IPS-20b (cell line): Measurements from ENCODE around the gene LYPLAL1.
A peak's percentile ranks its signal among the peaks of the same experiment; 100 is the strongest.

Source experiments
- H3K27ac ChIP-seq: one replicate; pipeline ENCODE4 v1.5.1; 2013; ENCODE audit warnings: low read length
- H3K27me3 ChIP-seq: 2 replicates; pipeline ENCODE4 v1.6.1; 2013; ENCODE audit warnings: mild to moderate bottlenecking, low read length, inconsistent platforms; ENCODE audit not compliant: insufficient read depth
- H3K36me3 ChIP-seq: 2 replicates; pipeline ENCODE4 v1.6.1; 2013; ENCODE audit warnings: low read depth, mild to moderate bottlenecking, inconsistent platforms, low read length, moderate library complexity; ENCODE audit not compliant: insufficient read depth
- H3K4me1 ChIP-seq: 2 replicates; pipeline ENCODE4 v1.6.1; 2013; ENCODE audit warnings: mild to moderate bottlenecking, control low read depth, inconsistent platforms, low read length, moderate library complexity; ENCODE audit not compliant: insufficient read depth
- H3K4me3 ChIP-seq: 2 replicates; pipeline ENCODE4 v1.5.1; 2013; ENCODE audit warnings: mild to moderate bottlenecking, low read length, inconsistent platforms
- H3K9ac ChIP-seq: 2 replicates; pipeline ENCODE4 v1.6.1; 2013; ENCODE audit warnings: low read depth, mild to moderate bottlenecking, inconsistent platforms, low read length, moderate library complexity
- H3K9me3 ChIP-seq: 2 replicates; pipeline ENCODE4 v1.6.1; 2013; ENCODE audit warnings: mild to moderate bottlenecking, low read depth, low read length, inconsistent platforms; ENCODE audit not compliant: insufficient read depth

LYPLAL1 gene

DNA sequence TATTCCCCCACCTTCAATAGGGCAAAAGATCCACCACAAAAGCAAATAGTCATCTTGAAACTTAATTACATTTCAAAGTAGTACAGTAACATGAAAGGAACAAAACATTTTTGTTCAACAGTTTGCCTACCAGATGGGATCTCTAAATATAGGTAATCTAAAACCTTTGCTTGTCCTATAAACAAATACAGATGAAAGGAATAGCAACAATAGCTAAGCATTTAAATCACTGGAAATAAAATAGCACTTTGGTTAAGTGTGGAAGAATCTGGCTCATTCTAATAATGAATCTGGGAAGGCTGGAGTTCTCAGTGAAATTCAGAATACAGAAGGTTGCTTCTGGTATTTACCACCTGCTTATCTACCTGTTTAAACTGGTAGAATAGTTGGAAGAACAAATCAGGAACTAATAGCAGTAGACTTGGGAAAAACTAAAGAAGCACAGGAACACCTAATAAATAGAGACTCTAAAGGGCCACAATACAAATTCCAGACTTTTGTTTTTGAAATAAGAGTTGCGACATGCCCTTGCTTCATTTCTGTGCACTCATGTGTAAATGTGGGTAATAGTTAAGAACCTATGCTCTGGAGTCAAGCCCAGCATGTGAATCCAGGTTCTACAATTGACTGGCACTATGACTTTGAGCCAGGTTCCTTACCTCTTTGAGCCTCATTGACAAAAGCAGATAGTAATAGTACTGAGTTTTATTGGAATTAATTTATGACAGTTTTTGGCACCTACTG lies 2.3 kb upstream of the LYPLAL1 start:
- no peak overlapping the region for H3K4me3 ChIP-seq
- no peak overlapping the region for H3K9ac ChIP-seq
- no peak overlapping the region for H3K27ac ChIP-seq
- no peaks in the 10 kb centered on the region for H3K9me3 ChIP-seq
- H3K4me1 ChIP-seq: peaks cover 2% of the 10 kb centered on the region; the same call in 1 of the 2 replicates
- H3K36me3 ChIP-seq: no peaks in the 10 kb centered on the region
- no peaks in the 10 kb centered on the region for H3K27me3 ChIP-seq

DNA sequence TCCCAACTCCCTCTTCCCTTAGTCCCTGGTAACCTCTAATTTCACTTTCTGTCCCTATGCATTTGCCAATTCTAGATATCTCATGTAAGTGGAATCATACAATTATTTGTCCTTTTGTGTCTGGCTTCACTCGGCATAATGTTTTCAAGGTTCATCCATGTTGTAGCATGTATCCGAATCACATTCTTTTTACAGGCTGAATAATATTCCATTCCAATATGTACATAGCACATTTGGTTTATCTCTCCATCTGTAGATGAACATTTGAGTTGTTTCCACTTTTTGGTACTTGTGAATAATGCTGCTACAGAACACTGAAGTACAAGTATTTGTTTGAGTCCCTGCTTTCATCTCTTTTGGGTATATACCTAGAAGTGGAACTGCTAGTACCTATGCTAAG lies 857 bp upstream of the LYPLAL1 start:
- Histone ChIP-seq H3K27ac (no peak overlapping the region), H3K9ac (no peak overlapping the region), H3K27me3 (no peaks in the 10 kb centered on the region), H3K4me3 (no peak overlapping the region), H3K9me3 (no peaks in the 10 kb centered on the region), H3K36me3 (no peaks in the 10 kb centered on the region), H3K4me1 (peaks cover 2% of the 10 kb centered on the region; the same call in 1 of the 2 replicates)

DNA sequence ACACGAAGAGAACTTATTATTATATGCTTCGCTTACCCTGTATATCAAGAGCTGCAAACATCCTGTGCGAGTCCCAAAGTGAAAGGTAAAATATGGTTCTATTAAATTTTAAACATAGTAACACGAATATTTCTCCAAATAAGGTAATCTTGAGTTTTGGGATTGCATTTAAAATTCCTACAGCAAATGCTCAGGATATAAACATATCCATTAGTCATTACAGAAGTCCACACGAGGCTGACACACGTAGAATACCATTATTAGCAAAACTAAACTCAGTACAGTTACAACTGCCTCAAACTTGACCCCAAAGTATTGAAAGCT lies 282 bp upstream of the LYPLAL1 start:
- H3K27me3 ChIP-seq: no peaks in the 10 kb centered on the region
- peak overlapping the region; percentile 83; the same call in 1 of the 2 replicates for H3K9ac ChIP-seq
- peaks cover 2% of the 10 kb centered on the region; the same call in 1 of the 2 replicates for H3K4me1 ChIP-seq
- H3K4me3 ChIP-seq: peak overlapping the region; percentile 80; the same call in 1 of the 2 replicates
- H3K27ac ChIP-seq: no peak overlapping the region
- no peaks in the 10 kb centered on the region for H3K36me3 ChIP-seq
- H3K9me3 ChIP-seq: no peaks in the 10 kb centered on the region

DNA sequence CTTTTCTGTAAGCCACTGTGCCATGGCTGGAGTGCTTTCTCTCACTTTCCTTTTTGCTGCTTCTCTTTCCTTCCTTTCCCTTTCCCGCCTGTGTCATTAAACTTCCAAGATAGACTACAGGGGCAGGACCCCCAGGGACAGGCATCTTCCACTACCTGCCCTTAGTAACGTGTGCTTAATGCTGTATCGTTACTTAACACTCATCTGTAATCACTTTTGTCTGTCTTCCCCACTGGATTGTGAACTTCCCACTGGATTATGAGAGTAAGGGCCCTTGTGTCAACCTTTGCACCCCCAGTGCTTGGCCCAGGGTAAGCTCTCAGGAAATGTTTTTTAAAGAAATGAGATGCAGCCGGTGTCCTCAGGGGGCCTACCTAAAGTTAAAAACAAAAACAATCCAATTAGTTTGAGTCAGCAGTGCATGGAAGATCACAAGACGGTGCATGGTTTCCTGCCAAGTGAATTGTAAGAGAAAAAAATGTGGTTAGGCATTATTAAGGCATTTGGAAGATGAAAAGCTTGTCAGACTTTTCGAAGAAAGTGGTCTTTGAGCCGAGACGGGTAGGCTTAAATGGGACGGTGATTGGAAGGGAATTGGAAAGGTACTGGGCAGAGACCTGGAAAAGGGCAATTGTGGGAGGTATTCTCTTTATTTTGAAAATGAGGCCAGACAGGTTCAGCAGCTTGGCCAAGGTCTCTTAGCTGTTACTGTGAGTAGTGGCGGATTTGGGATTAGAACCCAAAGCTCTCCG lies 958 bp downstream of the LYPLAL1 start:
- H3K27me3 ChIP-seq: no peaks in the 10 kb centered on the region
- peak overlapping the region; percentile 80 for H3K4me3 ChIP-seq
- no peaks in the 10 kb centered on the region for H3K36me3 ChIP-seq
- peaks cover 2% of the 10 kb centered on the region; the same call in 1 of the 2 replicates for H3K4me1 ChIP-seq
- peak overlapping the region; percentile 83; the same call in 1 of the 2 replicates for H3K9ac ChIP-seq
- H3K9me3 ChIP-seq: no peaks in the 10 kb centered on the region
- peak overlapping the region; percentile 70 for H3K27ac ChIP-seq

DNA sequence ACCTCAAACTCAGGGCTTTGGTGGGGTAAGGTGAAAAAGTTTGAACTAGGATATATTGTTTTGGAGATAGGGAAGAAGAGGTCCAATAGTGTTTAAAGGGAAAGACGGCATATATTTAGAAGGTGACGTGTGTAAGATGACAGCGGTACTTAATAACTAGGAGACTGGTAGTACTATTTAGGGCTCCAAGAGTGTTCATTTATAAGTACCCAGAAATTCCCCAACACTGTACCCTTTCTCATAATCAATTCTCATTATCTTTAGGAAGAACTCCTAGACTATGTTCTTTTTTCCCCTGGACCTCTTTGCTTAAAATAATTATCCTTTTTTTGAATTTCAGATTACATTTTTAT lies 1.5 kb downstream of the LYPLAL1 start:
- peaks cover 2% of the 10 kb centered on the region; the same call in 1 of the 2 replicates for H3K4me1 ChIP-seq
- 0 out of 2 replicates have a peak, but pooled peaks cover 2% of the 10 kb centered on the region for H3K36me3 ChIP-seq
- H3K4me3 ChIP-seq: peak overlapping the region; percentile 80
- no peaks in the 10 kb centered on the region for H3K9me3 ChIP-seq
- no peaks in the 10 kb centered on the region for H3K27me3 ChIP-seq
- H3K27ac ChIP-seq: no peak overlapping the region
- H3K9ac ChIP-seq: peak overlapping the region; percentile 83; the same call in 1 of the 2 replicates

DNA sequence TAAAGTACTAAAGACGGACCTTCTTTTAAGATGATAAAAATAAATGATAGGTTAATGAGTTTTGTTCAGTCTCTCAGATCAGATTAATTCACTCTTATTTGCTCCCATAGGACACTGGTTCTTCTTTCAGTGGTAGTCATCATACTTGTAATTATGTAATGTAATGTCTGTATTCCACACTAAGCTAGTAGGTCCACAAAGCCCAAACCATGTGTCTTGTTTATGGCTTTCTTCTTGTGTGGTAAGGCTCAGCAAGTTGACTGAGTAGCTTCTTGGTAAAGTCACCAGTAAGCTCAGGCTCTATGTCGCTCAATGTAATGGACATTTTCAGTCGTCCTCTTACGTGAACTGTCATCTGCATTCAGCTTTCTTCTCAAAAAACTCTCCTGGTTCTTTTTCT lies 2.5 kb downstream of the LYPLAL1 start:
- Histone ChIP-seq H3K9ac (no peak overlapping the region), H3K4me1 (peaks cover 2% of the 10 kb centered on the region; the same call in 1 of the 2 replicates), H3K36me3 (peaks cover 10% of the 10 kb centered on the region), H3K27ac (no peak overlapping the region), H3K4me3 (no peak overlapping the region), H3K27me3 (no peaks in the 10 kb centered on the region), H3K9me3 (no peaks in the 10 kb centered on the region)

DNA sequence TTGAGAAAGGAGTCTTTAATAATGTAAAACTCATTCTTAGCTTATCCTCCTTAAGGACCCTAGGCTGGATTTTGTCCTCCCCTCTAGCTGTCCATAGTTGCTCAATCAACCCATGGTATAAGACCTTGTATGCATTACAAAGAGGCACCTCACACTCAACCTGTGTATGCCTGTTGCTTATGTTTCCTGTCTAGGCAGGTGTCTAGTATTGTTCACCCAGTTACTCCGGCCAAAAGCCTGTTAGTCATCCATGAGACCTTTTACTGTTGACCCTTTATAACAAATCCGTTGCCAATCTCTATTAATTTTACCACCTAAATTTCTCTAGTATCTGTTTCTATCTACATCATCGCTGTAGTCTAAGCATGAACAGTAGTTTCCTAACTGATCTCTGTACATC lies 3.7 kb downstream of the LYPLAL1 start:
- Histone ChIP-seq H3K4me3 (no peak overlapping the region), H3K9me3 (no peaks in the 10 kb centered on the region), H3K4me1 (peaks cover 2% of the 10 kb centered on the region; the same call in 1 of the 2 replicates), H3K36me3 (peaks cover 17% of the 10 kb centered on the region), H3K27ac (no peak overlapping the region), H3K9ac (no peak overlapping the region), H3K27me3 (no peaks in the 10 kb centered on the region)

DNA sequence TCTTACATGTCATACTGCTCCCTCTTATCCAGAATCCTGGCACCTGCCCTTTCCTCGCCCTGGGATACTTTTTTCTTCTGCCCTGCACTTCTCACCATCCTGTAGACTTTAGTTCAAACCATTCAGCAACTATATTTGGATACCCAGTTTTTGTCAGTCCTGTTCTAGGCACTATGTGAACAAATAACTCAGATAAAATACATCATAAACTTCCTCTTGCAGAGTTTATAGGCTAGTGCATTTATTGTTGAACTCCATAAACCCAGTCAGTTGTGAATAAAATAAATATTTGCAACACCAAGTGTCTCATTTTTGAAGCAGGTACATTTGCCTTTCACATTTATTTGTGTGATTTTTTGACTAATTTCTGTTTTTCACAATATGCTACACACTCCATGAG lies 4.3 kb downstream of the LYPLAL1 start:
- H3K9ac ChIP-seq: no peak overlapping the region
- no peak overlapping the region for H3K27ac ChIP-seq

DNA sequence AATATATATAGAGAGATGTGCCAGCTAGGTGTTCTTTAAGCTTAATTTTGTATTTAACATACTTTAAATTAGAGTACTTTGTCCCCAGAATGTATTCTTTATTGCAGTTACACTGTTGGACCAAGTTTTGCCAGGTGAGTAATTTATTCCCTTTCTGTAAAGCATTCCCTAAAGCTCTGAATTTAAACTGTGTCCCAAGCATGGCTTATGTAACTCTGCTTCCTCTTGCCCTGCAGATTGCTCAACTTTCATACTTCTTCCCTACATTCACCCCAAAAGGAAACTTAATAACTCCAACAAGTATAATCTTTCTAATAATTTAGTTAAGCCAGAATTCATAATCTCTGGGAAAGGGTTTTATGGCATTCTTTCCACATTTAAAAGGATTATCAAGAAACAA lies 5.6 kb downstream of the LYPLAL1 start:
- Histone ChIP-seq H3K27ac (no peak overlapping the region), H3K36me3 (peaks cover 17% of the 10 kb centered on the region), H3K9me3 (no peaks in the 10 kb centered on the region), H3K4me1 (peaks cover 2% of the 10 kb centered on the region; the same call in 1 of the 2 replicates), H3K27me3 (no peaks in the 10 kb centered on the region), H3K4me3 (no peak overlapping the region), H3K9ac (no peak overlapping the region)

More for the DNA sequence above, 4.3 kb downstream of the LYPLAL1 start:
- Histone ChIP-seq H3K9me3 (no peaks in the 10 kb centered on the region), H3K36me3 (peaks cover 17% of the 10 kb centered on the region), H3K27me3 (no peaks in the 10 kb centered on the region), H3K4me3 (no peak overlapping the region), H3K4me1 (peaks cover 2% of the 10 kb centered on the region; the same call in 1 of the 2 replicates)

DNA sequence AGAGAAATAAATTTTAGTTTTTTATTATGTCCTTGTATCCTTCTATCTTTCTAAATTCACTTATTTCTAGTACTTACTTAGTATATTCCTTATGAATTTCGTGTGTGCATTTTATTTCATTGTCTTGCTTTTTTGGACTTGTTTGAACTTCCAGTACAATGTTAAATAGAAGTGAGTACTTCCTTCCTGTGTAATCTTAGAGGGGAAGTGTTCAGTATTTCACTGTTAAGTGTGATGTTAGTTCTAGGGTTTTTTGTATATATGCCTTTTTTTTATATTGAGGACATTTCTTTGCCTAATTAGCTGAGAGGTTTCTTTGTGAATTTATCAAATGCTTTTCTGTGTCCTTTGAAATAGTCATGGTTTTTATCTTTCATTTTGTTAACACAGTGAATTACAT lies 10.7 kb downstream of the LYPLAL1 start:
- peaks cover 17% of the 10 kb centered on the region for H3K36me3 ChIP-seq
- H3K9me3 ChIP-seq: no peaks in the 10 kb centered on the region
- peak overlapping the region; percentile 14 for H3K27ac ChIP-seq
- H3K4me3 ChIP-seq: no peak overlapping the region
- H3K9ac ChIP-seq: no peak overlapping the region
- H3K4me1 ChIP-seq: no peaks in the 10 kb centered on the region; the same call in 1 of the 2 replicates
- no peaks in the 10 kb centered on the region for H3K27me3 ChIP-seq

DNA sequence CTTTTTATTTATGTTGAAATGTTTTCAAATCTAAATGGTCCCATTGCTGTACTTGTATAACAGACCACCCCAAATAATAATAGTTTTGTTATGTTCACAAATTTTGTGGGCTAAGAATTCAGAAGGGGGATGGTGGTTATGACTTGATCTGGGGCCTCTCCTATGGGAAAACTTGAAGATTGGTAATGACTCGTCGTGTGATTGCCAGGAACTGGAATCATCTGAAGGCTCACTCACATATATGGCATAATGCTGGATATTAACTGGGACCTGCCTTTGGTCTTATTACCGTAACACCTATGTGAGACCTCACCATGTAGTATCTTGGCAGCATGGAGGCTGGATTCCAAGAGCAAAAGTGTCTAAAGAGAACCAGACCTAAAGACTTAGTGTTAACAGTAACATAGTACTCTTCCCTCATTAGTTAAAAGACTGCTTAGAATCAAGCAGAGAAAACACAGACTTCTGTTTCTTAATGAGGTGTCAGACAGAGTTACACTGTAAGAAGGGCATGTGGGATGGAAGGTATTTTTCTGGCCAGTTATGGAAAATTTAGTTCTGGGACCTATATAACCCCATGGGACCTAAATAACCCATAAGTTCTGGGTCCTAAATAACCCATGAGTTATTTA lies 11.9 kb downstream of the LYPLAL1 start:
- Histone ChIP-seq H3K4me3 (no peak overlapping the region), H3K4me1 (no peaks in the 10 kb centered on the region; the same call in 1 of the 2 replicates), H3K36me3 (peaks cover 11% of the 10 kb centered on the region), H3K27me3 (no peaks in the 10 kb centered on the region), H3K9ac (no peak overlapping the region), H3K27ac (no peak overlapping the region), H3K9me3 (no peaks in the 10 kb centered on the region)
